ENCODE data around the gene DPF3.

GRCh38 chr14:72657214-72657921, 236.5 kb downstream of the DPF3 start:
- TF ChIP-seq POLR2A (IDR thresholded peaks at IDR 0.05) (no peak), CTCF (IDR thresholded peaks at IDR 0.05) (no peak)

Measured in adrenal gland (tissue), 5 donors.